ENCODE measurements around the gene RBP5. TPM values are rescaled to one million over a fixed set of nuclear protein-coding genes. Genes with fewer than 3 reads are reported as not detected.
A peak's percentile ranks its signal among the peaks of the same experiment; 100 is the strongest.

The RBP5 gene
- not detected for total RNA-seq

DNA sequence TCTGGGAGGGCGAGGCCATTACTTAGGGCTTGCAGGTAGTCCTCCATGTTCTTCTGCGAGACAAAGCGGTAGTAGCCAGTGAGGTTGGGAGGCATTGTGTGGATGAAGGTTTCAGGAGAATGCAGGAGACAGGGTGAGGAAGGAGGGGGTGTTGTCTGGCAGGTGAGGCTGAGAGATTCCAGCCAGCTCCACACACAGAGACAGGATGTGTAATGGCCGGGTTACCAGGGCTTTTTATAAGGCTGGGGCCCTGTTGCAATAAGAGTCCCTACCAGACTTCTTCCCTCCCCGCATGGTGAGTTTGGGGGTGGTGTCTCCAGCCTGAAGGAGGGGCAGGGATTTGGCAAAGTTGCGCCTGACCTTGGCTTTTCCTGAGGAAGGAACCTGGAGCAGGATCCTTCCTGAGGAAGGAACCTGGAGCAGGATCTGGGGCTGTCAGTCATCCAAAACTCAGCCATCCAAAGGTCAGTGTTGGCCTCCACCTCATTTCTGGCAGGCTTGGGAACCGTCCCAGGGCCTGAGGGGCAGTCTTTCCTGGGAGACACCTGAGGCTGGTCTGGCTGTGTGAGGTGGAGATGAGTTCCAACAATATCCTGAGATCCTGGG is at the start of gene RBP5:
Gene RBP5 (minus strand): TSS at position 209 of the 606 bp plus-strand sequence. CDS start 114 bp downstream, at position 95.
- H3K4me3 Mint-ChIP-seq, result peak within 1 kb of the TSS; percentile 80
- DNase-seq (no peak), ATAC-seq (no peak)
- CTCF ChIA-PET, result no interaction called here
- H3K36me3 Mint-ChIP-seq (ENCODE audit: low read depth), result no peaks in the 10 kb centered on the region
- intact Hi-C loops (cut with DNase I, micrococcal nuclease), result no loop called here
- no peak within 1 kb of the TSS for H3K27ac Mint-ChIP-seq
- no peaks in the 10 kb centered on the region for H3K27me3 Mint-ChIP-seq
- no peaks in the 10 kb centered on the region for H3K9me3 Mint-ChIP-seq (ENCODE audit: low read depth)
- H3K4me1 Mint-ChIP-seq, result peaks cover 31% of the 10 kb centered on the region
- POLR2A ChIA-PET, result no interaction called here

- H3K36me3 Mint-ChIP-seq (ENCODE audit: low read depth), result no peaks in the 10 kb centered on the region
- no peak overlapping the region for H3K4me3 Mint-ChIP-seq
- DNase-seq (no peak), ATAC-seq (no peak)
- H3K9me3 Mint-ChIP-seq (ENCODE audit: low read depth), result no peaks in the 10 kb centered on the region
- peaks cover 8% of the 10 kb centered on the region for H3K27me3 Mint-ChIP-seq
- H3K4me1 Mint-ChIP-seq, result no peaks in the 10 kb centered on the region
- intact Hi-C loops (cut with DNase I, micrococcal nuclease), result no loop called here
- ChIA-PET POLR2A (no interaction called here), CTCF (no interaction called here)
- H3K27ac Mint-ChIP-seq, result no peak overlapping the region
Measured at GRCh38 chr12:7178481-7178880, 49.8 kb upstream of the RBP5 start.

- Mint-ChIP-seq H3K36me3 (ENCODE audit: low read depth) (no peaks in the 10 kb centered on the region), H3K27ac (no peak overlapping the region), H3K4me3 (no peak overlapping the region), H3K4me1 (no peaks in the 10 kb centered on the region), H3K27me3 (peaks cover 13% of the 10 kb centered on the region), H3K9me3 (ENCODE audit: low read depth) (peaks cover 5% of the 10 kb centered on the region)
- ChIA-PET CTCF (no interaction called here), POLR2A (no interaction called here)
- no peak for DNase-seq
- intact Hi-C loops (cut with DNase I, micrococcal nuclease), result no loop called here
- ATAC-seq, result no peak
Measured at GRCh38 chr12:7176595-7176994, 47.9 kb upstream of the RBP5 start.

DNA sequence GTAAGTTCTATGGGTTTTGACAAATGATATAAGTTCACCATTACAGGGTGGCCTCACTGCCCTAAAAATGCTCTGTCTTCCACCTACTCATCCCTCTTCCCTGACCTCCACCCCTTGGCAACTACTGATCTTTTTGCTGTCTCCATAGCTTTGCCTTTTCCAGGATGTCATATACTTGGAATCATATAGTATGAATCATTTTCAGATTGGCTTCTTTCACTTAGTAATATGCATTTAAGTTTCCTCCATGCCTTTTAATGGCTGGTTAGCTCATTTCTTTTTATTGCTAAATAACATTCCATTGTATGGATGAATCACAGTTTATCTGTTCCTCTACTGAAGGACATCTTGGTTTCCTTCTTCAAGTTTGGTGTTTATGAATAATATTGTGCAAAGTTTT is 46.8 kb upstream of the RBP5 start:
- Mint-ChIP-seq H3K36me3 (ENCODE audit: low read depth) (no peaks in the 10 kb centered on the region), H3K9me3 (ENCODE audit: low read depth) (peaks cover 5% of the 10 kb centered on the region), H3K27ac (no peak overlapping the region), H3K4me1 (no peaks in the 10 kb centered on the region), H3K4me3 (no peak overlapping the region), H3K27me3 (peaks cover 13% of the 10 kb centered on the region)
- no peak for ATAC-seq
- no peak for DNase-seq
- ChIA-PET CTCF (interaction anchor here (0.8 to 2.5 kb wide), 2 partner anchors 13 to 30 kb away, joined by 3 to 6 read pairs; no protein-coding TSS in a partner anchor), POLR2A (no interaction called here)
- intact Hi-C loops (cut with DNase I, micrococcal nuclease), result no loop called here

DNA sequence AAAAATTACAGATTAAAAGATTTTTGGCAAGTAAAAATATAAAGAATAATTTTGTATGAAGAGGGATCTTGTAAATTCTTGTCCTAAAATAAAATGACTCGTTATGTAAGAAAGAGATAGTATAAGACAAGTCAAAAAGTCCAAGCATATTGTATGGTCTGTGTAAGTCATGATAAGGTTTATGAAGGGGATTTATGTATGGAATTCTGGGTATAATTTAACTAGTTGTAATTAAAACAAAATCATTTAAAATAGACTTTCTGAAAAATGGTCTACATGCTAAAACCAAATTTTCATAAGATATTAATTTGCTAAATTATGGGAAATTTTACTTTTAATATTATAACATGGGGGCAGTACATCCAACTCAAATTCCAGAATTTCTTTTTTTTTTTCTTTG is 43.2 kb upstream of the RBP5 start:
- Mint-ChIP-seq H3K4me3 (no peak overlapping the region), H3K27me3 (peaks cover 13% of the 10 kb centered on the region), H3K27ac (no peak overlapping the region), H3K9me3 (ENCODE audit: low read depth) (peaks cover 18% of the 10 kb centered on the region), H3K4me1 (no peaks in the 10 kb centered on the region), H3K36me3 (ENCODE audit: low read depth) (no peaks in the 10 kb centered on the region)
- ChIA-PET POLR2A (no interaction called here), CTCF (no interaction called here)
- ATAC-seq (no peak), DNase-seq (no peak)
- intact Hi-C loops (cut with DNase I, micrococcal nuclease), result no loop called here

DNA sequence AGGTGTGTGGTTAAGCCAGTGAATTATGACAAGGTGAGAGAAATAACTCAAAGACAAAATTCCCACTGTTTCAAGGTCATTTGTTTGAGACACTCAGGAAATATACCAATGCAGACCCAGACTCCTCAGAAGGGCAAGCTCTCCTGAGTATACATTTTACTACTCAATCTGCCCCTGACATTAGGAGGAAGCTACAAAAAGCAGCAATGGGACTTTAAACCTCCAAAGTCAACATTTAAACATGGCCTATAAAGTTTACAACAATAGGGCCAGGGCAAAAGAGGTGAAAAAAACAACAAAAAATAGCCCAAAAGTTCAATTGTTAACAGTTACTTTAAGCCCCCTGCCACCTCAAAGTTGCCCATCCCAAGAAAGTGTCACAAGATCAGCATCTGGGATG is 41.3 kb upstream of the RBP5 start:
- Mint-ChIP-seq H3K27ac (no peak overlapping the region), H3K27me3 (peaks cover 13% of the 10 kb centered on the region), H3K4me3 (no peak overlapping the region), H3K4me1 (no peaks in the 10 kb centered on the region), H3K36me3 (ENCODE audit: low read depth) (no peaks in the 10 kb centered on the region), H3K9me3 (ENCODE audit: low read depth) (peaks cover 18% of the 10 kb centered on the region)
- ATAC-seq (no peak), DNase-seq (no peak)
- CTCF ChIA-PET, result interaction anchor here (0.6 to 1.7 kb wide), 3 partner anchors 15 to 28 kb away, joined by 3 to 5 read pairs (median 4); no protein-coding TSS in a partner anchor
- intact Hi-C loops (cut with DNase I, micrococcal nuclease), result no loop called here
- POLR2A ChIA-PET, result no interaction called here

- Mint-ChIP-seq H3K36me3 (ENCODE audit: low read depth) (no peaks in the 10 kb centered on the region), H3K4me3 (peak overlapping the region; percentile 15), H3K4me1 (peaks cover 11% of the 10 kb centered on the region), H3K27me3 (peaks cover 14% of the 10 kb centered on the region), H3K9me3 (ENCODE audit: low read depth) (peaks cover 5% of the 10 kb centered on the region), H3K27ac (no peak overlapping the region)
- ATAC-seq, result peak; percentile 80
- intact Hi-C loops (cut with DNase I, micrococcal nuclease), result loop anchor here in 1 of 2 experiments (1.0 kb wide), 1 partner anchor 26 kb away; no protein-coding TSS in a partner anchor
- peak; percentile 62 for DNase-seq
- ChIA-PET CTCF (interaction anchor here (0.6 to 3.6 kb wide), 10 partner anchors 9 to 95 kb away, joined by 3 to 13 read pairs (median 4); partner anchors contain the start of gene C1R), POLR2A (no interaction called here)
Measured at GRCh38 chr12:7162691-7163114, 34.0 kb upstream of the RBP5 start.

- H3K9me3 Mint-ChIP-seq (ENCODE audit: low read depth), result no peaks in the 10 kb centered on the region
- ChIA-PET CTCF (interaction anchor here (1.0 to 3.6 kb wide), 8 partner anchors 8 to 105 kb away, joined by 3 to 13 read pairs (median 5); no protein-coding TSS in a partner anchor), POLR2A (no interaction called here)
- H3K4me1 Mint-ChIP-seq, result peaks cover 11% of the 10 kb centered on the region
- no peaks in the 10 kb centered on the region for H3K36me3 Mint-ChIP-seq (ENCODE audit: low read depth)
- no peak overlapping the region for H3K27ac Mint-ChIP-seq
- no peak for DNase-seq
- intact Hi-C loops (cut with DNase I, micrococcal nuclease), result loop anchor here in 1 of 2 experiments (1.0 kb wide), 1 partner anchor 26 kb away; no protein-coding TSS in a partner anchor
- H3K27me3 Mint-ChIP-seq, result peaks cover 11% of the 10 kb centered on the region
- no peak overlapping the region for H3K4me3 Mint-ChIP-seq
- no peak for ATAC-seq
Measured at GRCh38 chr12:7161811-7162210, 33.1 kb upstream of the RBP5 start.

DNA sequence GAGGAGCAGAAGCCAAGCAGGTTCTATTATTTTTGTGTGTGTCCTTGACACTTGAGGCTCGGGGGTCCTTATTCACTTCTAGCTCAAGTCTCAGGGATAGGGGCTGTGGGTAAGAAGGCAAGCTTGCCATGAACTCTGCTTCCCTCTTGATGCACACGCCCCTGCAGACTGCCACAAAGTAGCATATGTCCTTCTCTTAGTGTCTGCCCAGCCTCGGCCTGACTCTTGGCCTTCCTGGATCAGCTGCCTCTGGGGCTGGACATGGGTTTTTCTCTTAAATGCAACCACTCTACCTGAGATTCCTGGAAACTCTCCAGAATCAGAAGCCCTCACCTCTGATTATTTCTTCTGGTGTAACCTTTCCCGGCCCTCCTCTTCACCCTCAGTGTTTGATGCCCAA is 32.6 kb upstream of the RBP5 start:
- intact Hi-C loops (cut with DNase I, micrococcal nuclease), result no loop called here
- Mint-ChIP-seq H3K36me3 (ENCODE audit: low read depth) (no peaks in the 10 kb centered on the region), H3K27ac (no peak overlapping the region), H3K27me3 (peaks cover 8% of the 10 kb centered on the region), H3K9me3 (ENCODE audit: low read depth) (no peaks in the 10 kb centered on the region), H3K4me1 (peaks cover 11% of the 10 kb centered on the region), H3K4me3 (no peak overlapping the region)
- POLR2A ChIA-PET, result interaction anchor here (0.6 kb wide), 1 partner anchor 390 kb away, joined by 3 read pairs; no protein-coding TSS in a partner anchor
- CTCF ChIA-PET, result interaction anchor here (0.6 to 3.6 kb wide), 5 partner anchors 16 to 561 kb away, joined by 3 to 13 read pairs (median 4); no protein-coding TSS in a partner anchor
- ATAC-seq, result no peak
- DNase-seq, result no peak

DNA sequence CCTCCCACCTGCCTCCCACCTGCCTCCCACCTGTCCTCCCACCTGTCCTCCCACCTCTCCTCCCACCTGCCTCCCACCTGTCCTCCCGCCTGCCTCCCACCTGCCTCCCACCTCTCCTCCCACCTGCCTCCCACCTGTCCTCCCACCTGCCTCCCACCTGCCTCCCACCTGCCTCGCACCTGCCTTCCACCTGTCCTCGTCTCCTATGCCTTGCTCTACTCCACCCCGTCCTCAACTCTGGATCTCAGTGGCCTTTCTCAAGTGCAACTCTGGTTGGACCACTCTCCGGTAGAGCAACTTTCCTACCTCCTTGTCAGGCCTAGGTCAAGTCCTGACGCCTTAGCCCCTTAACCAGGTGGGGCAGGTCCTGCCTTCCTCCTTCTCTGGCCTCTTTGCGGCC is 31.5 kb upstream of the RBP5 start:
- H3K27me3 Mint-ChIP-seq, result peaks cover 6% of the 10 kb centered on the region
- intact Hi-C loops (cut with DNase I, micrococcal nuclease), result no loop called here
- no peaks in the 10 kb centered on the region for H3K9me3 Mint-ChIP-seq (ENCODE audit: low read depth)
- no peak for DNase-seq
- POLR2A ChIA-PET, result no interaction called here
- CTCF ChIA-PET, result interaction anchor here (1.4 to 3.6 kb wide), 2 partner anchors 15 to 17 kb away, joined by 3 to 13 read pairs; no protein-coding TSS in a partner anchor
- no peak overlapping the region for H3K4me3 Mint-ChIP-seq
- no peaks in the 10 kb centered on the region for H3K36me3 Mint-ChIP-seq (ENCODE audit: low read depth)
- no peak overlapping the region for H3K27ac Mint-ChIP-seq
- no peak for ATAC-seq
- H3K4me1 Mint-ChIP-seq, result peaks cover 11% of the 10 kb centered on the region

DNA sequence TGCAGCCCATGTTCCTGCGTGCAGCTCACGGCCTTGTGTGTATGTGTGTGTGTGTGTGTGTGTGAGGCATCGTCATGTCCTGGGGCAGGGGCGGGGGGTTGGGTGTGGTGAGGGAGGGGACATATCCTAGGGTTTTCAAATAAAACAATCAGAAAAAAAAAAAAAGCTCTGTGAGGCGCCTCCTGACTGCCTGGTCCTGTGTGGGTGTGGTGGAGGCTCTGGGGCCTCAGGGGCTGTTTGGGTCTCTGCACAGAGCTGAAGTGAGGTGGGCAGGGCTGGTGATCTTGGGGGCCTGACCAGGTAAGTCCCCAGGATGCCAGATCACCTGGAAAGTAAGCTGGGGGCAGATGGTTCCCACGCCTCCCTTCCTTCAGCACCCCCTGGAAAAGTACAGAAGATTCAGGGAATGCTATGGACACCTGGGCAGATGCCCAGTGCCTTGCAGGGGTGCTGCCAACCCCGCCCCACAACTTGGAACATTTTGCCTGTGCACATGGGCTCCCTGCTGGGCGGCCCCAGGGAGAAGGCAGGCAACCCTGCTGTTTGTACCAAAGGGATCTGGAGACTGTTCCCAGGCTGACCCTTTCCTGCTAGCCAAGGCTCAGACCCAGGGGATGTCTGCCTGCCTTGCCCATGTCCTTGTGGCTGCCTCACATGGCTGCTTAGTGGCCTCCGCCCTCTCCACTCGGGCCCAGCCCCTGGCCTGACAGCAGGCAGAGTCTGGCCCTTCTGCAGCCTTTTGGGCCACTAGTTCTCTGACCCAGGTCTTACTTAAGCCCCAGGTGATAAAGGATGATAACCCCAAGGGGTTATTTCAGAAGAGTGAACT is 30.3 kb upstream of the RBP5 start:
- intact Hi-C loops (cut with DNase I, micrococcal nuclease), result no loop called here
- POLR2A ChIA-PET, result no interaction called here
- CTCF ChIA-PET, result no interaction called here
- DNase-seq, result no peak
- H3K27me3 Mint-ChIP-seq, result peaks cover 6% of the 10 kb centered on the region
- H3K4me1 Mint-ChIP-seq, result peaks cover 11% of the 10 kb centered on the region
- peaks cover 3% of the 10 kb centered on the region for H3K36me3 Mint-ChIP-seq (ENCODE audit: low read depth)
- ATAC-seq, result no peak
- no peak overlapping the region for H3K27ac Mint-ChIP-seq
- H3K4me3 Mint-ChIP-seq, result no peak overlapping the region
- no peaks in the 10 kb centered on the region for H3K9me3 Mint-ChIP-seq (ENCODE audit: low read depth)

DNA sequence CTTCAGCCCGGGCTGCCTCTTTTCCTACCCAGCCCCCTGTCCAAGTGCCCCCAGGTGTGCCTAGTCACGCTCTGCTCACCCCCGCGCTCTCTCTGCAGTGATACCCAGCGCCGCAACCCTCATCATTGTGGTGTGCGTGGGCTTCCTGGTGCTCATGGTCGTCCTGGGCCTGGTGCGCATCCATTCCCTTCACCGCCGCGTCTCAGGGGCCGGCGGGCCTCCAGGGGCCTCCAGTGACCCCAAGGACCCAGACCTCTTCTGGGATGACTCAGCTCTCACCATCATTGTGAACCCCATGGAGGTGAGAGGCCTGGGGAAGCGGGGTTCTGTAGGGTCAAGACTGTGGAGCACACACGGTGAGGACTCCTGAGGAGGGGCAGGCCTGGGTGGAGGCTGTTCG is 28.7 kb upstream of the RBP5 start:
- intact Hi-C loops (cut with DNase I, micrococcal nuclease), result no loop called here
- H3K27me3 Mint-ChIP-seq, result no peaks in the 10 kb centered on the region
- ChIA-PET POLR2A (no interaction called here), CTCF (interaction anchor here (1.5 kb wide), 1 partner anchor 12 kb away, joined by 5 read pairs; no protein-coding TSS in a partner anchor)
- ATAC-seq (no peak), DNase-seq (no peak)
- peaks cover 3% of the 10 kb centered on the region for H3K36me3 Mint-ChIP-seq (ENCODE audit: low read depth)
- H3K9me3 Mint-ChIP-seq (ENCODE audit: low read depth), result no peaks in the 10 kb centered on the region
- no peak overlapping the region for H3K27ac Mint-ChIP-seq
- no peaks in the 10 kb centered on the region for H3K4me1 Mint-ChIP-seq
- no peak overlapping the region for H3K4me3 Mint-ChIP-seq
